SK-N-SH treated with all-trans-retinoic acid at 6 μM for 48 hours (cell line): ENCODE data around the gene PDCD4.
"Not testable (repeated sequence)": the region's sequence is repeated elsewhere in the genome, so short reads cannot be mapped to it uniquely, and the experiment has no call there.

Experiments used
- ATAC-seq: fragments of 200-7000 bp; cut with Tn5 transposase; 3 replicates; pipeline ENCODE4 v1.9.1; 2020; ENCODE audit warnings: mild to moderate bottlenecking, moderate library complexity
- ARNTL ChIP-seq: fragments of 450-650 bp; formaldehyde crosslinking; IDR thresholded peaks from 2 replicates; pipeline ENCODE4 v1.5.0; 2020; ENCODE audit warnings: low read depth, mild to moderate bottlenecking, moderate library complexity, borderline replicate concordance
- BACH2 ChIP-seq: fragments of 250-450 bp; sonication (Bioruptor Pico); IDR thresholded peaks from 2 replicates; pipeline ENCODE4 v1.9.0; 2021; ENCODE audit warnings: mild to moderate bottlenecking, borderline replicate concordance
- CREB5 ChIP-seq: fragments of 250-450 bp; sonication (Bioruptor Pico); IDR thresholded peaks from 2 replicates; pipeline ENCODE4 v1.5.1; 2020; ENCODE audit warnings: low read depth, mild to moderate bottlenecking, moderate library complexity
- CSDC2 ChIP-seq: fragments of 250-450 bp; sonication (Bioruptor Pico); IDR thresholded peaks from 2 replicates; pipeline ENCODE4 v1.5.0; 2020; ENCODE audit warnings: mild to moderate bottlenecking, moderate library complexity
- CSRNP3 ChIP-seq: fragments of 250-450 bp; sonication (Bioruptor Pico); IDR thresholded peaks from 2 replicates; pipeline ENCODE4 v1.5.1; 2021; ENCODE audit warnings: mild to moderate bottlenecking, moderate library complexity
- GLIS3 ChIP-seq: fragments of 250-450 bp; sonication (Bioruptor Pico); IDR thresholded peaks from 2 replicates; pipeline ENCODE4 v1.5.0; 2020; ENCODE audit warnings: mild to moderate bottlenecking, moderate library complexity
- ISL1 ChIP-seq: fragments of 250-450 bp; sonication (Bioruptor Pico); IDR thresholded peaks from 2 replicates; pipeline ENCODE4 v2.1.2; 2022; ENCODE audit warnings: mild to moderate bottlenecking, moderate library complexity
- OSR1 ChIP-seq: fragments of 250-450 bp; sonication (Bioruptor Pico); IDR thresholded peaks from 2 replicates; pipeline ENCODE4 v1.8.0; 2022; ENCODE audit warnings: moderate library complexity, mild to moderate bottlenecking, inconsistent platforms
- PPARA ChIP-seq: fragments of 250-450 bp; sonication (Bioruptor Pico); IDR thresholded peaks from 2 replicates; pipeline ENCODE4 v1.5.0; 2020; ENCODE audit warnings: mild to moderate bottlenecking, borderline replicate concordance
- SNAI2 ChIP-seq: fragments of 250-450 bp; sonication (Bioruptor Pico); IDR thresholded peaks from 2 replicates; pipeline ENCODE4 v1.5.0; 2020; ENCODE audit warnings: mild to moderate bottlenecking, moderate library complexity
- TCF4 ChIP-seq: fragments of 250-450 bp; sonication (Bioruptor Pico); IDR thresholded peaks from 2 replicates; pipeline ENCODE4 v1.8.0; 2021; ENCODE audit warnings: mild to moderate bottlenecking, moderate library complexity, borderline replicate concordance
- TOX ChIP-seq: fragments of 250-450 bp; sonication (Bioruptor Pico); IDR thresholded peaks from 2 replicates; pipeline ENCODE4 v1.8.0; 2021; ENCODE audit warnings: mild to moderate bottlenecking, moderate library complexity, borderline replicate concordance
- ZC3H10 ChIP-seq: fragments of 250-450 bp; sonication (Bioruptor Pico); IDR thresholded peaks from 2 replicates; pipeline ENCODE4 v1.5.1; 2021; ENCODE audit warnings: mild to moderate bottlenecking, moderate library complexity
- ZNF565 ChIP-seq: fragments of 450-650 bp; formaldehyde crosslinking; conservative IDR thresholded peaks from 2 replicates; pipeline ENCODE4 v1.5.0; 2020; ENCODE audit warnings: low read depth, mild to moderate bottlenecking, moderate library complexity
- ZNF70 ChIP-seq: fragments of 450-650 bp; formaldehyde crosslinking; IDR thresholded peaks from 2 replicates; pipeline ENCODE4 v1.5.0; 2020; ENCODE audit warnings: mild to moderate bottlenecking, moderate library complexity
- ZNF8 ChIP-seq: fragments of 450-650 bp; formaldehyde crosslinking; IDR thresholded peaks from 2 replicates; pipeline ENCODE4 v1.5.0; 2020; ENCODE audit warnings: mild to moderate bottlenecking, moderate library complexity
- TF ChIP-seq, protein P1 (sequence below): fragments of 250-450 bp; sonication (Bioruptor Pico); IDR thresholded peaks from 2 replicates; pipeline ENCODE4 v1.8.0; 2020; ENCODE audit warnings: mild to moderate bottlenecking, moderate library complexity, borderline replicate concordance
- TF ChIP-seq, protein P2 (sequence below): fragments of 250-450 bp; sonication (Bioruptor Pico); IDR thresholded peaks from 2 replicates; pipeline ENCODE4 v1.5.0; 2020; ENCODE audit warnings: mild to moderate bottlenecking, moderate library complexity

Gene PDCD4

DNA sequence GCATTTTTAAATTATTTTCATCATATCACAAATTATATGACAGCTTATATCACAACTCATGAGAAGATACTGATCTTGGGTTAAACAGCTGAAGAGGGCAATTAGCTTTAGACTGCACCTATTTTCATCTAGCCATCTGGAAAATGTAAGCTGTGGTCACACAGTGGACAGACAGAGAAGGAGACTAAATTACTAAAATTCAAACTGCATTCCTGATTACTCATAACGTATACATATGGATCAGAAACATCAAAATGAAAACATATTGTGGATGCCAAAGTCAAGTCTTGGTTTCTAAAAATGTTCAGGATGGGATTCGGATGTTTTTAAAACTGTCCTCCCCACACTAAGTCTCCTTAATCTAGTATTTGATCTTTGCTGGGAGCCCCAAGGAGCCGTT, 40.6 kb downstream of the PDCD4 start:
- TF ChIP-seq, protein P1, sequence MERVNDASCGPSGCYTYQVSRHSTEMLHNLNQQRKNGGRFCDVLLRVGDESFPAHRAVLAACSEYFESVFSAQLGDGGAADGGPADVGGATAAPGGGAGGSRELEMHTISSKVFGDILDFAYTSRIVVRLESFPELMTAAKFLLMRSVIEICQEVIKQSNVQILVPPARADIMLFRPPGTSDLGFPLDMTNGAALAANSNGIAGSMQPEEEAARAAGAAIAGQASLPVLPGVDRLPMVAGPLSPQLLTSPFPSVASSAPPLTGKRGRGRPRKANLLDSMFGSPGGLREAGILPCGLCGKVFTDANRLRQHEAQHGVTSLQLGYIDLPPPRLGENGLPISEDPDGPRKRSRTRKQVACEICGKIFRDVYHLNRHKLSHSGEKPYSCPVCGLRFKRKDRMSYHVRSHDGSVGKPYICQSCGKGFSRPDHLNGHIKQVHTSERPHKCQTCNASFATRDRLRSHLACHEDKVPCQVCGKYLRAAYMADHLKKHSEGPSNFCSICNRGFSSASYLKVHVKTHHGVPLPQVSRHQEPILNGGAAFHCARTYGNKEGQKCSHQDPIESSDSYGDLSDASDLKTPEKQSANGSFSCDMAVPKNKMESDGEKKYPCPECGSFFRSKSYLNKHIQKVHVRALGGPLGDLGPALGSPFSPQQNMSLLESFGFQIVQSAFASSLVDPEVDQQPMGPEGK (CRISPR knock-in tag) = no peak; the same call in 1 of the 2 replicates
- TF ChIP-seq GLIS3 (no peak), BACH2 (CRISPR knock-in tag) (no peak), TCF4 (CRISPR knock-in tag) (peak; percentile 62), TOX (CRISPR knock-in tag) (0 out of 2 replicates have a peak, but pooled peaks have one; percentile 49), ISL1 (CRISPR knock-in tag) (peak; percentile 85)
- TF ChIP-seq, protein P2, sequence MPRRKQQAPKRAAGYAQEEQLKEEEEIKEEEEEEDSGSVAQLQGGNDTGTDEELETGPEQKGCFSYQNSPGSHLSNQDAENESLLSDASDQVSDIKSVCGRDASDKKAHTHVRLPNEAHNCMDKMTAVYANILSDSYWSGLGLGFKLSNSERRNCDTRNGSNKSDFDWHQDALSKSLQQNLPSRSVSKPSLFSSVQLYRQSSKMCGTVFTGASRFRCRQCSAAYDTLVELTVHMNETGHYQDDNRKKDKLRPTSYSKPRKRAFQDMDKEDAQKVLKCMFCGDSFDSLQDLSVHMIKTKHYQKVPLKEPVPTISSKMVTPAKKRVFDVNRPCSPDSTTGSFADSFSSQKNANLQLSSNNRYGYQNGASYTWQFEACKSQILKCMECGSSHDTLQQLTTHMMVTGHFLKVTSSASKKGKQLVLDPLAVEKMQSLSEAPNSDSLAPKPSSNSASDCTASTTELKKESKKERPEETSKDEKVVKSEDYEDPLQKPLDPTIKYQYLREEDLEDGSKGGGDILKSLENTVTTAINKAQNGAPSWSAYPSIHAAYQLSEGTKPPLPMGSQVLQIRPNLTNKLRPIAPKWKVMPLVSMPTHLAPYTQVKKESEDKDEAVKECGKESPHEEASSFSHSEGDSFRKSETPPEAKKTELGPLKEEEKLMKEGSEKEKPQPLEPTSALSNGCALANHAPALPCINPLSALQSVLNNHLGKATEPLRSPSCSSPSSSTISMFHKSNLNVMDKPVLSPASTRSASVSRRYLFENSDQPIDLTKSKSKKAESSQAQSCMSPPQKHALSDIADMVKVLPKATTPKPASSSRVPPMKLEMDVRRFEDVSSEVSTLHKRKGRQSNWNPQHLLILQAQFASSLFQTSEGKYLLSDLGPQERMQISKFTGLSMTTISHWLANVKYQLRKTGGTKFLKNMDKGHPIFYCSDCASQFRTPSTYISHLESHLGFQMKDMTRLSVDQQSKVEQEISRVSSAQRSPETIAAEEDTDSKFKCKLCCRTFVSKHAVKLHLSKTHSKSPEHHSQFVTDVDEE (CRISPR knock-in tag) = 0 out of 2 replicates have a peak, but pooled peaks have one; percentile 30
- TF ChIP-seq, all 23 proteins: peak for 4
- ATAC-seq = peak; percentile 87

DNA sequence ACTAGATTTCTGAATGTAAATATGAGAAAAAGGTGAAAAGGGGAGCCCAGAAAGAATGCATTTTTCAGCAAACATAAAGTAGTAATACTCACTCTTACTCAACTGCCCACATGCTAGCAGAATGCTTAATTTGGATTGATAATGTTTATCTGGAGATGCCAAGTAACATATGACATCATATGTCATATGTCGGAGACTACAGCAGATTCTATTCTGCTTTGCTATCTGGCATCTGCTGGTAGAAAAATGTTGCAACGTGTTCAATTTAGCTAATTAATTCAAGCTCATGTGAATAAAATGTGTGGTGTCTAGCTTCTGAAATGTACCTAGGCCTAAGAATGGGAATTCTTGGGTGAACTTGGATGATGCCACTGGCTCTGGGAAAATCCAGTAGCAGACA, 42.7 kb downstream of the PDCD4 start:
- no peak for ATAC-seq
- TF ChIP-seq SNAI2 (CRISPR knock-in tag) (no peak), OSR1 (no peak), TCF4 (CRISPR knock-in tag) (no peak), CREB5 (CRISPR knock-in tag) (0 out of 2 replicates have a peak, but pooled peaks have one; percentile 32)

GRCh38 chr10:110915035-110915434, 43.3 kb downstream of the PDCD4 start:
- no peak for ATAC-seq
- TF ChIP-seq ZC3H10 (CRISPR knock-in tag) (no peak), PPARA (CRISPR knock-in tag) (no peak), TCF4 (CRISPR knock-in tag) (no peak), GLIS3 (no peak), SNAI2 (CRISPR knock-in tag) (no peak), CSRNP3 (CRISPR knock-in tag) (no peak)

- not testable (repeated sequence) for ATAC-seq
Observed at GRCh38 chr10:110915600-110915999, 43.9 kb downstream of the PDCD4 start.

DNA sequence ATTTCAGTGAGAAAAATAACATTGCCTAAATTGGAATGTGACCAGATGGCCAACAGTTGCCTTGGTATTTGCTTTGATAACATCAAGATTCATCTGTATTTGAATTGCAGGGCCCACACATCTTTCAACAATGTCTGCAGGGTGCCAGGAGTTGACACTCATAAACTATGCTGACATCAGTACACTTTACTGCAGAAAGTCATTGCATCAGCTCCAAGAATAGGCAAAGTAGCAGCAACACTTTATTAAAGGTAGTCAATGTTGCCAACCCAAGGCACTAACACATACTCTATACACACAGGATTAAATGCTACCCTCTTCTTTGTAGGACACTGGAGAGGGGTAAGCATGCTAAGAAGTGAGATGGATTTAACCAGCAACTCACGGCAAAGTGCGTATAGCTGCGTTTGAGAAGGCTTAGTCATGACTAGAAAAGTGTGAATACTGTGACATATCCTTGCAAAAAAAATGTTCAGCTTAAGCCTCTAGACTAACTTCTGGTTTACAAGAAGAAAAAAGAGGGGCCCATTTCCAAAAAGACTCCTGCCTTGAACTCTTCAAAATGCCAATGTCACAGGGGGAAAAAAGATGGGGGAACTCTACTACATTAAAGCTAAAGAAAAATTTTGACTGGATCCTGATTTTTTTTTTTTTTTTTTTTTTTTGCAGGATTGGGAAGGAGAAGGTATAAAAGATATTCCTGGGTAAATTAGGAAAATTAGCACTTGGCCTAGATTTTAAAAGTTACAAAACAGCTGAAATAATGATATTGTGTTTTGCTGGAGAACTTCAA, 45.0 kb downstream of the PDCD4 start:
- ATAC-seq = no peak
- TF ChIP-seq ISL1 (CRISPR knock-in tag) (peak; percentile 83), PPARA (CRISPR knock-in tag) (no peak), TCF4 (CRISPR knock-in tag) (peak; percentile 40)
- TF ChIP-seq, all 23 proteins: peak for 2

- TF ChIP-seq PPARA (CRISPR knock-in tag) = no peak
- TF ChIP-seq BACH2 (CRISPR knock-in tag) = no peak
- no peak for TF ChIP-seq ARNTL (CRISPR knock-in tag)
- no peak for TF ChIP-seq CSDC2 (CRISPR knock-in tag)
- TF ChIP-seq GLIS3 = no peak
- TF ChIP-seq OSR1 = no peak
- no peak for TF ChIP-seq ZNF8 (CRISPR knock-in tag)
- no peak for TF ChIP-seq ZNF70 (CRISPR knock-in tag)
- no peak for TF ChIP-seq ZNF565 (CRISPR knock-in tag)
- no peak for ATAC-seq
Observed at GRCh38 chr10:110918269-110918642, 46.5 kb downstream of the PDCD4 start.
